Measurements from ENCODE around the gene ZNF783. TPM values are rescaled to one million over a fixed set of nuclear protein-coding genes. Genes with fewer than 3 reads are reported as not detected.
"Not testable (repeated sequence)": the region's sequence is repeated elsewhere in the genome, so short reads cannot be mapped to it uniquely, and the experiment has no call there.

ZNF783 gene
- total RNA-seq, 2 experiments from 2014 or later: 13.2 to 13.4 TPM

DNA sequence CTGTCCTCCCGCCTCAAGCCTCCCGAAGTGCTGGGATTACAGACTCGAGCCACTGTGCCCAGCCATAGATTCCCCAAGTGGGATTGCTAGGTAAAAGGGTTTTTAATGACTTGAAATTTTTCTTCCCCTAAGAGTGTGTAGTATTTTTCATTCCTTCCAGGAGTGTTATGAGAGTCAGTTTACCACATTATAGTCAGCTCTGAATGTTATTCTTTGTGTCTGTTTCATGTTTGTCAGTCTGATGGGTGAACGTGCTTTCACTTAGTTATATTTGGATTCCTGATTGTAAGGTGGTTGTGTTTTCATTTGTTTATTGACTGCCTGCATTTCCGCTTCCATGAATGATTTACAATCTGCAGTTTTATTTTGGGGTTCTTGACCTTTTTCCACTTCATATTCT is 16.3 kb upstream of the ZNF783 start:
- intact Hi-C loops (cut with micrococcal nuclease): no loop called here
- H3K4me3 Mint-ChIP-seq: peak overlapping the region; percentile 3
- H3K4me1 Mint-ChIP-seq (ENCODE audit: low read depth): peaks cover 58% of the 10 kb centered on the region
- peak overlapping the region; percentile 81 for H3K27ac Mint-ChIP-seq
- no peaks in the 10 kb centered on the region for H3K27me3 Mint-ChIP-seq
- ChIA-PET CTCF (interaction anchor here (1.2 to 2.0 kb wide), 2 partner anchors 16 to 39 kb away, joined by 4 to 5 read pairs; no protein-coding TSS in a partner anchor), POLR2A (interaction anchor here (1.1 kb wide), 1 partner anchor 16 kb away, joined by 4 read pairs; the partner anchor contains the start of gene ZNF783)
- peaks cover 5% of the 10 kb centered on the region for H3K9me3 Mint-ChIP-seq
- no peak for TF ChIP-seq CTCF (IDR thresholded peaks at IDR 0.05)
- peaks cover 33% of the 10 kb centered on the region for H3K36me3 Mint-ChIP-seq (ENCODE audit: low read depth)
- no peak for DNase-seq
- ATAC-seq: peak; percentile 4

GRCh38 chr7:149248777-149249176 is 13.2 kb upstream of the ZNF783 start:
- TF ChIP-seq CTCF (IDR thresholded peaks at IDR 0.05): no peak

DNA sequence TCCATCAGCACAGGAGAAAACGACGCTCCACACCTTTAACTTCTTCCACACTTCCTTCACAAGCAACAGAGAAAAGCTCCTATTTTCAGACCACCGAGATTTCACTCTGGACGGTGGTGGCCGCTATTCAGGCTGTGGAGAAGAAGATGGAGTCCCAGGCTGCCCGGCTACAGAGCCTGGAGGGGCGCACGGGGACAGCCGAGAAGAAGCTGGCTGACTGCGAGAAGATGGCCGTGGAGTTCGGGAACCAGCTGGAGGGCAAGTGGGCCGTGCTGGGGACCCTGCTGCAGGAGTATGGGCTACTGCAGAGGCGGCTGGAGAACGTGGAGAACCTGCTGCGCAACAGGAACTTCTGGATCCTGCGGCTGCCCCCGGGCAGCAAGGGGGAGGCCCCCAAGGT is 11.8 kb upstream of the ZNF783 start:
- Mint-ChIP-seq H3K4me1 (ENCODE audit: low read depth) (peaks cover 37% of the 10 kb centered on the region), H3K36me3 (ENCODE audit: low read depth) (peaks cover 27% of the 10 kb centered on the region), H3K27ac (peak overlapping the region; percentile 64)
- intact Hi-C loops (cut with micrococcal nuclease); ATAC-seq; H3K4me3 Mint-ChIP-seq; H3K9me3 Mint-ChIP-seq; DNase-seq; H3K27me3 Mint-ChIP-seq: not testable (repeated sequence)
- CTCF ChIA-PET: interaction anchor here (1.3 to 4.5 kb wide), 2 partner anchors 10 to 12 kb away, joined by 4 to 34 read pairs; partner anchors contain the start of gene ZNF783
- POLR2A ChIA-PET: interaction anchor here (0.6 to 1.8 kb wide), 3 partner anchors 10 to 12 kb away, joined by 4 to 11 read pairs (median 5); partner anchors contain the start of gene ZNF783

More at GRCh38 chr7:149248777-149249176, 13.2 kb upstream of the ZNF783 start:
- Mint-ChIP-seq H3K27me3 (no peaks in the 10 kb centered on the region), H3K4me1 (ENCODE audit: low read depth) (peaks cover 43% of the 10 kb centered on the region), H3K36me3 (ENCODE audit: low read depth) (peaks cover 30% of the 10 kb centered on the region), H3K27ac (peak overlapping the region; percentile 95), H3K4me3 (peak overlapping the region; percentile 47), H3K9me3 (no peaks in the 10 kb centered on the region)
- ChIA-PET CTCF (interaction anchor here (2.2 to 4.5 kb wide), 2 partner anchors 13 to 53 kb away, joined by 7 to 34 read pairs; partner anchors contain the start of genes ZNF282 and ZNF783), POLR2A (interaction anchor here (1.5 to 1.8 kb wide), 5 partner anchors 9 to 17 kb away, joined by 4 to 11 read pairs (median 6); partner anchors contain the start of gene ZNF783)
- intact Hi-C loops (cut with micrococcal nuclease): no loop called here
- ATAC-seq (peak; percentile 69), DNase-seq (peak; percentile 59)

- H3K27ac Mint-ChIP-seq; DNase-seq; H3K27me3 Mint-ChIP-seq; intact Hi-C loops (cut with micrococcal nuclease); ATAC-seq; H3K9me3 Mint-ChIP-seq; POLR2A ChIA-PET; H3K4me3 Mint-ChIP-seq: not testable (repeated sequence)
- CTCF ChIA-PET: interaction anchor here (0.8 to 4.5 kb wide), 3 partner anchors 10 to 126 kb away, joined by 3 to 34 read pairs (median 5); partner anchors contain the start of genes ZNF398 and ZNF783
- Mint-ChIP-seq H3K4me1 (ENCODE audit: low read depth) (peaks cover 26% of the 10 kb centered on the region), H3K36me3 (ENCODE audit: low read depth) (peaks cover 22% of the 10 kb centered on the region)
Observed at GRCh38 chr7:149251518-149251917, 10.5 kb upstream of the ZNF783 start.

GRCh38 chr7:149252378-149252777 is 9.6 kb upstream of the ZNF783 start:
- Mint-ChIP-seq H3K27me3 (no peaks in the 10 kb centered on the region), H3K4me3 (no peak overlapping the region), H3K9me3 (no peaks in the 10 kb centered on the region), H3K36me3 (ENCODE audit: low read depth) (peaks cover 22% of the 10 kb centered on the region), H3K27ac (no peak overlapping the region), H3K4me1 (ENCODE audit: low read depth) (peaks cover 24% of the 10 kb centered on the region)
- ChIA-PET CTCF (interaction anchor here (0.8 to 2.5 kb wide), 4 partner anchors 9 to 127 kb away, joined by 3 to 12 read pairs (median 4); partner anchors contain the start of genes ZNF398 and ZNF783), POLR2A (interaction anchor here (1.1 kb wide), 1 partner anchor 23 kb away, joined by 3 read pairs; no protein-coding TSS in a partner anchor)
- intact Hi-C loops (cut with micrococcal nuclease): no loop called here
- TF ChIP-seq CTCF (IDR thresholded peaks at IDR 0.05): no peak
- DNase-seq (no peak), ATAC-seq (no peak)

DNA sequence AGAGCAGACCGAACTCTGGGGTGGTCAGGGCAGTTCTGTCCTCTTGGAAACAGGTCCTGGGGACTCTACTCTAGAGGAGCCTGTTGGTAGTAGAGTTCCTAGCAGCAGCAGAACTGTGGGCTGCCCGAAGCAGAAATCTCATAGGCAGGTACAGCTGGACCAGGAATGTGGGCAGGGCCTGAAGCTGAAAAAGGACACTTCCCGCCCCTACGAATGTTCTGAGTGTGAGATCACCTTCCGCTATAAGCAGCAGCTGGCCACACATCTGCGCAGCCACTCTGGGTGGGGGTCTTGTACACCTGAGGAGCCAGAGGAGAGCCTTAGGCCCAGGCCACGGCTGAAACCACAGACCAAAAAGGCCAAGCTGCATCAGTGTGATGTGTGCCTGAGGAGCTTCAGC is 8.3 kb upstream of the ZNF783 start:
- peaks cover 18% of the 10 kb centered on the region for H3K36me3 Mint-ChIP-seq (ENCODE audit: low read depth)
- POLR2A ChIA-PET: interaction anchor here (1.3 kb wide), 1 partner anchor 9 kb away, joined by 3 read pairs; no protein-coding TSS in a partner anchor
- peaks cover 11% of the 10 kb centered on the region for H3K4me1 Mint-ChIP-seq (ENCODE audit: low read depth)
- DNase-seq (no peak), ATAC-seq (no peak)
- CTCF ChIA-PET: interaction anchor here (1.4 to 2.5 kb wide), 2 partner anchors 8 to 10 kb away, joined by 3 to 12 read pairs; partner anchors contain the start of gene ZNF783
- no peak for TF ChIP-seq CTCF (IDR thresholded peaks at IDR 0.05)
- intact Hi-C loops (cut with micrococcal nuclease): no loop called here
- H3K9me3 Mint-ChIP-seq: no peaks in the 10 kb centered on the region
- H3K4me3 Mint-ChIP-seq: no peak overlapping the region
- no peaks in the 10 kb centered on the region for H3K27me3 Mint-ChIP-seq
- no peak overlapping the region for H3K27ac Mint-ChIP-seq

Data from activated CD8-positive, alpha-beta T cell treated with anti-CD3 and anti-CD28 coated beads for 36 hours (primary cell).